HEK293 (cell line): ENCODE measurements around the gene ARHGAP33.
"Not testable (repeated sequence)": the region's sequence is repeated elsewhere in the genome, so short reads cannot be mapped to it uniquely, and the experiment has no call there.

ENCODE experiments used
- CTCF ChIA-PET: fragments of 350-600 bp; formaldehyde crosslinking; extraction: SDS; loops from one replicate; lab custom pipeline; 2021; ENCODE audit warnings: antibody characterized with exemption; lab: Yijun Ruan, JAX
- POLR2A ChIA-PET: fragments of 300-600 bp; formaldehyde crosslinking; extraction: SDS; loops from one replicate; lab custom pipeline; 2020; ENCODE audit warnings: antibody characterized with exemption, inconsistent platforms; lab: Yijun Ruan, JAX
- H3K27ac ChIP-seq: fragments of 200-500 bp; sonication (Bioruptor generic); 2 replicates; pipeline ENCODE4 v1.5.1; 2014; ENCODE audit warnings: low read depth, low read length, control low read depth, inconsistent platforms; ENCODE audit errors: extremely low read depth
- H3K36me3 ChIP-seq, 2 experiments: fragments of 200-500 bp in 1 of 2; sonication (Bioruptor generic) in 1 of 2; 1 replicate in 1 of 2; 2 replicates in 1 of 2; pipeline ENCODE4 v1.5.1; 2014 to 2017; ENCODE audit warnings: inconsistent platforms in 2 of 2, low read length in 2 of 2; ENCODE audit not compliant: control insufficient read depth in 2 of 2, insufficient read depth in 1 of 2
- H3K4me1 ChIP-seq: fragments of 200-500 bp; sonication (Bioruptor generic); 2 replicates; pipeline ENCODE4 v1.5.1; 2014; ENCODE audit warnings: mild to moderate bottlenecking, low read length, inconsistent platforms; ENCODE audit not compliant: control insufficient read depth, insufficient read depth
- H3K4me3 ChIP-seq: 2 replicates; pipeline ENCODE4 v1.5.1; 2011; ENCODE audit warnings: low read depth, mild to moderate bottlenecking, control low read depth, low read length, moderate library complexity
- H3K9me3 ChIP-seq: fragments of 200-500 bp; sonication (Bioruptor generic); 2 replicates; pipeline ENCODE4 v1.5.1; 2014; ENCODE audit warnings: low read depth, low read length, inconsistent platforms; ENCODE audit not compliant: control insufficient read depth, insufficient read depth
- TF ChIP-seq, protein P1 (sequence below): fragments of 450-650 bp; formaldehyde crosslinking; IDR thresholded peaks from 2 replicates; pipeline ENCODE4 v1.5.1; 2016; ENCODE audit warnings: missing biosample characterization, missing genetic modification characterization

Gene ARHGAP33

DNA sequence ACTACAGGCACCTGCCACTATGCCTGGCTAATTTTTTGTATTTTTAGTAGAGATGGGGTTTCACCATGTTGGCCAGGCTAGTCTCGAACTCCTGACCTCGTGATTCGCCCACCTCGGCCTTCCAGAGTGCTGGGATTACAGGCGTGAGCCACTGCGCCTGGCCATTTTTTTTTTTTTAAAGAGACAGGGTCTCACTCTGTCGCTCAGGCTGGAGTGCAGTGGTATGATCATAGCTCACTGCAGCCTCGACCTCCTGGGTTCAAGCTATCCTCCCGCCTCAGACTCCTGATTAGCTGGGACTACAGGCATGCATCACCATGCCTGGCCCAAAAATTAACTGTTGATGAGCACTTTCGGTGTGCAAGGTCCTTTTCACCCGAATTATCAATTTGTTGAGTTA lies 60.7 kb downstream of the ARHGAP33 start:
- H3K27ac ChIP-seq, H3K4me3 ChIP-seq, H3K9me3 ChIP-seq, H3K36me3 ChIP-seq, H3K4me1 ChIP-seq: not testable (repeated sequence)
- CTCF ChIA-PET, result interaction anchor here (0.5 to 1.3 kb wide), 4 partner anchors 17 to 151 kb away, joined by 3 to 4 read pairs (median 4); no protein-coding TSS in a partner anchor
- POLR2A ChIA-PET, result interaction anchor here (0.6 to 2.4 kb wide), 6 partner anchors 9 to 96 kb away, joined by 3 to 7 read pairs (median 4); partner anchors contain the start of gene APLP1
- TF ChIP-seq, protein P1, sequence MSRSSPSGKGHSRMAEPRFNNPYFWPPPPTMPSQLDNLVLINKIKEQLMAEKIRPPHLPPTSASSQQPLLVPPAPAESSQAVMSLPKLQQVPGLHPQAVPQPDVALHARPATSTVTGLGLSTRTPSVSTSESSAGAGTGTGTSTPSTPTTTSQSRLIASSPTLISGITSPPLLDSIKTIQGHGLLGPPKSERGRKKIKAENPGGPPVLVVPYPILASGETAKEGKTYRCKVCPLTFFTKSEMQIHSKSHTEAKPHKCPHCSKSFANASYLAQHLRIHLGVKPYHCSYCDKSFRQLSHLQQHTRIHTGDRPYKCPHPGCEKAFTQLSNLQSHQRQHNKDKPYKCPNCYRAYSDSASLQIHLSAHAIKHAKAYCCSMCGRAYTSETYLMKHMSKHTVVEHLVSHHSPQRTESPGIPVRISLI (tag by site-specific recombination), result 0 out of 2 replicates have a peak, but pooled peaks have one; percentile 14
